Stimulated activated naive CD8-positive, alpha-beta T cell treated with anti-CD3 and anti-CD28 coated beads, Interleukin-15, amount 100 ng/mL, for 72 hours (primary cell): ENCODE data around the gene HSBP1.
A peak's percentile ranks its signal among the peaks of the same experiment; 100 is the strongest.

Source experiments
- ATAC-seq: fragments of 150-1000 bp; cut with Tn5 transposase; 2 replicates; pipeline ENCODE4 v1.10.0; 2021; ENCODE audit warnings: mild to moderate bottlenecking, moderate library complexity
- DNase-seq, 2 donors: peaks; one replicate each; pipeline ENCODE4 v3.0.0; 2021 to 2022
- H3K27ac Mint-ChIP-seq, 2 donors: one replicate each; pipeline ENCODE4 v1.8.0; 2022; ENCODE audit warnings: mild to moderate bottlenecking in 2 of 2, mixed read lengths in 2 of 2, moderate library complexity in 2 of 2
- H3K27me3 Mint-ChIP-seq: one replicate; pipeline ENCODE4 v1.8.0; 2022; ENCODE audit warnings: mixed read lengths
- H3K4me1 Mint-ChIP-seq: one replicate; pipeline ENCODE4 v1.8.0; 2022; ENCODE audit warnings: mild to moderate bottlenecking, mixed read lengths
- H3K4me3 Mint-ChIP-seq, 2 donors: one replicate each; pipeline ENCODE4 v1.8.0; 2022; ENCODE audit warnings: mild to moderate bottlenecking in 2 of 2, mixed read lengths in 2 of 2, moderate library complexity in 1 of 2
- H3K9me3 Mint-ChIP-seq, 2 donors: one replicate each; pipeline ENCODE4 v1.8.0; 2022; ENCODE audit warnings: mixed read lengths in 2 of 2

The HSBP1 gene

GRCh38 chr16:83843657-83844056, 35.9 kb downstream of the HSBP1 start:
- Mint-ChIP-seq H3K4me1 (no peaks in the 10 kb centered on the region), H3K9me3 (no peaks in the 10 kb centered on the region), H3K4me3 (no peak overlapping the region), H3K27me3 (peaks cover 2% of the 10 kb centered on the region), H3K27ac (no peak overlapping the region)
- no peak for ATAC-seq
- no peak for DNase-seq

GRCh38 chr16:83845263-83845662, 37.5 kb downstream of the HSBP1 start:
- no peaks in the 10 kb centered on the region for H3K4me1 Mint-ChIP-seq
- H3K27ac Mint-ChIP-seq = no peak overlapping the region
- no peak overlapping the region for H3K4me3 Mint-ChIP-seq
- ATAC-seq (no peak), DNase-seq (no peak)
- H3K9me3 Mint-ChIP-seq = no peaks in the 10 kb centered on the region
- H3K27me3 Mint-ChIP-seq = no peaks in the 10 kb centered on the region

DNA sequence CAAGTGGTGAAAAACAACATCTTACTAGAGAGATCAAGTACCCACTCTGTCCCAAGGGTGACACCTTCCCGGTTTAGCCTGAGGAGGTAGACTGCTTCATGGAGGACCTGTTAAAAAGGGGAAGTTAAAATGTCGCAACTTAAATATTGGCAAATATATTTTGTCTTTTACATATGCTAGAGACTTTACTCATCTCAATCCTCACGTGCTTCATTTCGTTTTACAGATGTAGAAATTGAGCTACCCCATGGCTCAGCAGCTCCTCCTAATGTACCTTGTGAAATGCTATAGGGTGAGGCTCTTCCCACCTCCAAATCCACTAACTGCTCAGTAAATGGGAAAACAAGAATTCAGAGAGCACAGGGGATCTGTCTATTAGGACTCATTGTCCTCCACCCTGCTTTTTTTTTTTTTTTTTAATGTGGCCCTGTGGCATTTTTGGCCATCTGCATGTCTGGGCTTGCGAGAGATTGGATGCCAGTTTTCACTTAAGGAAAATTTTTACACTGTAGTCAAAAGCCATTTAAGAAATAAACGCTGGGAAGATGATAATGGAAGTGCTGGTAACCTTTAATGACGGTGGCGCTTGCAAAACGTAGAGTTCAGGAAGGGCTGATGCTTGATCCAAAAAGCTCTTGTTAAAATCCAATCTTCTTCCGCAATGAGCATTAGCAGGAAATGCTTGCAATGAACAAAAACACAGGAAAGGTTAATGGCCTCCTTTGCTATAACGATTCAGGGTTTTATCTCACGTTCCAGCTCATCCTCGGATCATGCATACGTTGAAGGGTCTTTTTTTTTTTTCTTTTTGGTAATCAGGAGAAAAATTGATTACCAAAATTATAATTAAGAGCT, 39.8 kb downstream of the HSBP1 start:
- no peak for DNase-seq
- H3K27ac Mint-ChIP-seq = peak overlapping the region in 1 of 2 donors; percentile 67
- ATAC-seq = no peak
- no peaks in the 10 kb centered on the region for H3K4me1 Mint-ChIP-seq
- H3K4me3 Mint-ChIP-seq = no peak overlapping the region
- peaks cover 11% of the 10 kb centered on the region for H3K27me3 Mint-ChIP-seq
- H3K9me3 Mint-ChIP-seq = no peaks in the 10 kb centered on the region

DNA sequence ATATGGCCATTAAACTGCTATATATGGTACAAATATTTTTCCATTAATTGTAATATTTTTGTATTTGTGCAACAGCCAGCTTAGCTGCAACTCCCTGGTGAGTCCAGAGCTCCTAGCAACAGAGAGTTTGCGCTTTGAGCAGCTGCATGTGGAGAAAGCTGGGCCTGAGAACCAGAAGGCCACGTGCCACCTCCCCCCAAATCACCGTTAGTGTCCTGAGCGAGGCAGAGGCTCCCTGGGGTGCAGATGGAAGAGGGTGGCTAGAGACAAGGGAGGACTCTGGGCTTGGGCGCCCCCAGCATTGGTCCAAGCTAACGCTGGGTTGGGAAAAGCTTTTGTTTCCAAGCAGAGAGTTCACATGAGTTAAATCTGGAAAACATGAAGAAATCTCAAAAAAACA, 41.6 kb downstream of the HSBP1 start:
- H3K27me3 Mint-ChIP-seq = peaks cover 11% of the 10 kb centered on the region
- ATAC-seq (no peak), DNase-seq (no peak)
- H3K4me1 Mint-ChIP-seq = no peaks in the 10 kb centered on the region
- H3K27ac Mint-ChIP-seq = no peak overlapping the region
- H3K4me3 Mint-ChIP-seq = no peak overlapping the region
- no peaks in the 10 kb centered on the region for H3K9me3 Mint-ChIP-seq

- Mint-ChIP-seq H3K27me3 (peaks cover 11% of the 10 kb centered on the region), H3K27ac (no peak overlapping the region), H3K4me1 (no peaks in the 10 kb centered on the region), H3K4me3 (no peak overlapping the region), H3K9me3 (no peaks in the 10 kb centered on the region)
- DNase-seq = no peak
- ATAC-seq = no peak
These were observed 43.2 kb downstream of the HSBP1 start for GRCh38 chr16:83850947-83851346.

GRCh38 chr16:83851473-83851872, 43.7 kb downstream of the HSBP1 start:
- Mint-ChIP-seq H3K27me3 (peaks cover 11% of the 10 kb centered on the region), H3K9me3 (no peaks in the 10 kb centered on the region), H3K4me1 (no peaks in the 10 kb centered on the region), H3K4me3 (no peak overlapping the region), H3K27ac (no peak overlapping the region)
- ATAC-seq (no peak), DNase-seq (no peak)

GRCh38 chr16:83852774-83853173, 45.0 kb downstream of the HSBP1 start:
- Mint-ChIP-seq H3K27ac (no peak overlapping the region), H3K4me3 (no peak overlapping the region), H3K4me1 (no peaks in the 10 kb centered on the region), H3K27me3 (peaks cover 11% of the 10 kb centered on the region), H3K9me3 (no peaks in the 10 kb centered on the region)
- no peak for ATAC-seq
- no peak for DNase-seq

- peaks cover 11% of the 10 kb centered on the region for H3K27me3 Mint-ChIP-seq
- no peak overlapping the region for H3K4me3 Mint-ChIP-seq
- H3K9me3 Mint-ChIP-seq = no peaks in the 10 kb centered on the region
- no peak overlapping the region for H3K27ac Mint-ChIP-seq
- H3K4me1 Mint-ChIP-seq = no peaks in the 10 kb centered on the region
- DNase-seq (no peak), ATAC-seq (no peak)
These were observed 46.1 kb downstream of the HSBP1 start for GRCh38 chr16:83853834-83854233.

- H3K4me3 Mint-ChIP-seq = no peak overlapping the region
- H3K9me3 Mint-ChIP-seq = no peaks in the 10 kb centered on the region
- ATAC-seq (no peak), DNase-seq (no peak)
- peaks cover 11% of the 10 kb centered on the region for H3K27me3 Mint-ChIP-seq
- H3K27ac Mint-ChIP-seq = no peak overlapping the region
- H3K4me1 Mint-ChIP-seq = no peaks in the 10 kb centered on the region
These were observed 46.6 kb downstream of the HSBP1 start for GRCh38 chr16:83854420-83854819.

DNA sequence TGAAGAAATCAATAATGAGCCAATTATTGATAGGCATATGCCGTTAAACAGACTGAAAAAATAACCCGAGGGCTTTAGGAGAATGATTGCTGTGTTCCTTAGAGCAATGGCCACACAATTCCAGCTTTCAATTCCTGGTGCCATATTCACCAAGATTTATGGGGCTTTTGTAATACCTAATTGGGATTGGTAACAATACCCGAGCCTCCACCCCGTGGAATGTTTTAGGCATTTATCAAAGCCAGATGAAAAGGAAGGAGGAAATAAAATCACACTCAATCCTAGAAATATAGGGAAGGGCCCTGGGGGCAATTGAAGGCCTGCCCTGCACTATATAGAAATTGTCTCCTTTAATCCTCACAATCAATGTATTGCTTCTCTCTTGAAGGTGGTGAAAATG, 49.0 kb downstream of the HSBP1 start:
- no peak overlapping the region for H3K27ac Mint-ChIP-seq
- DNase-seq (no peak), ATAC-seq (no peak)
- no peak overlapping the region for H3K4me3 Mint-ChIP-seq
- peaks cover 2% of the 10 kb centered on the region for H3K27me3 Mint-ChIP-seq
- H3K9me3 Mint-ChIP-seq = no peaks in the 10 kb centered on the region
- no peaks in the 10 kb centered on the region for H3K4me1 Mint-ChIP-seq

- no peak overlapping the region for H3K4me3 Mint-ChIP-seq
- ATAC-seq (no peak), DNase-seq (no peak)
- H3K27ac Mint-ChIP-seq = no peak overlapping the region
- no peaks in the 10 kb centered on the region for H3K9me3 Mint-ChIP-seq
- H3K27me3 Mint-ChIP-seq = no peaks in the 10 kb centered on the region
- no peaks in the 10 kb centered on the region for H3K4me1 Mint-ChIP-seq
These were observed 51.5 kb downstream of the HSBP1 start for GRCh38 chr16:83859265-83859664.

- ATAC-seq = no peak
- Mint-ChIP-seq H3K27me3 (peaks cover 17% of the 10 kb centered on the region), H3K4me3 (no peak overlapping the region), H3K9me3 (peaks cover 0 to 9% of the 10 kb centered on the region in 2 donors), H3K27ac (no peak overlapping the region), H3K4me1 (no peaks in the 10 kb centered on the region)
- no peak for DNase-seq
These were observed 54.9 kb downstream of the HSBP1 start for GRCh38 chr16:83862661-83863060.

GRCh38 chr16:83863682-83864081, 55.9 kb downstream of the HSBP1 start:
- H3K9me3 Mint-ChIP-seq = peaks cover 0 to 9% of the 10 kb centered on the region in 2 donors
- H3K27me3 Mint-ChIP-seq = peaks cover 24% of the 10 kb centered on the region
- no peaks in the 10 kb centered on the region for H3K4me1 Mint-ChIP-seq
- DNase-seq (no peak), ATAC-seq (no peak)
- no peak overlapping the region for H3K27ac Mint-ChIP-seq
- no peak overlapping the region for H3K4me3 Mint-ChIP-seq
